Ishikawa (cell line): ENCODE results near the gene OR52D1.

Experiments used
- CEBPB ChIP-seq: IDR thresholded peaks from 2 replicates; pipeline ENCODE4 v1.6.1; 2012
- CREB1 ChIP-seq: IDR thresholded peaks from 2 replicates; pipeline ENCODE4 v1.6.1; 2012; ENCODE audit warnings: low read depth
- EGR1 ChIP-seq: IDR thresholded peaks from 2 replicates; pipeline ENCODE4 v1.6.1; 2012
- EP300 ChIP-seq: IDR thresholded peaks from 2 replicates; pipeline ENCODE4 v1.6.1; 2012; ENCODE audit warnings: borderline replicate concordance
- FOXM1 ChIP-seq: IDR thresholded peaks from 2 replicates; pipeline ENCODE4 v1.6.1; 2012; ENCODE audit warnings: low read depth, borderline replicate concordance
- NFIC ChIP-seq: IDR thresholded peaks from 2 replicates; pipeline ENCODE4 v1.6.1; 2012
- RAD21 ChIP-seq: IDR thresholded peaks from 2 replicates; pipeline ENCODE4 v1.6.1; 2012; ENCODE audit warnings: low read depth
- TAF1 ChIP-seq: IDR thresholded peaks from 2 replicates; pipeline ENCODE4 v1.6.1; 2012; ENCODE audit warnings: low read depth, mild to moderate bottlenecking
- TCF12 ChIP-seq: IDR thresholded peaks from 2 replicates; pipeline ENCODE4 v1.6.1; 2012; ENCODE audit warnings: low read depth
- TEAD4 ChIP-seq: IDR thresholded peaks from 2 replicates; pipeline ENCODE4 v1.6.1; 2012
- USF1 ChIP-seq: IDR thresholded peaks from 2 replicates; pipeline ENCODE4 v1.6.1; 2012
- YY1 ChIP-seq: IDR thresholded peaks from 2 replicates; pipeline ENCODE4 v1.6.1; 2012; ENCODE audit warnings: low read depth
- ZBTB7A ChIP-seq: IDR thresholded peaks from 2 replicates; pipeline ENCODE4 v1.6.1; 2012; ENCODE audit warnings: low read depth
- TF ChIP-seq, protein P1 (sequence below): IDR thresholded peaks from 2 replicates; pipeline ENCODE4 v1.6.1; 2012; ENCODE audit warnings: low read depth, mild to moderate bottlenecking
- TF ChIP-seq, protein P2 (sequence below): IDR thresholded peaks from 2 replicates; pipeline ENCODE4 v1.6.1; 2012

The OR52D1 gene

GRCh38 chr11:5488385-5488784 is at the start of gene OR52D1:
TSS of gene OR52D1 (plus strand) at chr11:5488685. CDS start at chr11:5488707, 22 bp downstream.
- TF ChIP-seq CEBPB = no peak

DNA sequence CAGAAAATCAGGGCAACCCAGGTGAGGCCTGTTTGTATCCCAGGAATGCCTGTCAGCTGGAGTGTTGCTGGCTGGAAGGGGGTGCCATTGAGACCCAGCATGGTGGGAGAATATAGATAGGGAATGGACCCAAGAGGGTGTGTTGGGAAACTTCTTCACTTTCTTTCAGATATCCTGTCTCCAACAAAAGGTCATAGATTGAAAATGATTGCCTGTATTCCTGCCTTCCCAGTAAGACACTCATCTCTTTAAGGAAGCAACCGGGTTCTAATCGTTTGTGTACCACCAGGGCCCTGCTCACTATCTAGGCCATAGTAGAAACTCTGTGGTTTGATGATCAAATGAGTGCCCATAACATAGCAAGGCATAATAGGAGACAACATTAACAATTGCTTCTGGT is 47.1 kb upstream of the OR52D1 start, which contains the start of gene OR51I1:
Gene OR51I1 (minus strand): TSS at position 101 of the 400 bp plus-strand sequence. CDS start 0 bp downstream, at position 101.
- TF ChIP-seq EP300 (no peak), NFIC (no peak), TAF1 (no peak), ZBTB7A (no peak), RAD21 (no peak), TCF12 (no peak), FOXM1 (no peak), CEBPB (no peak), TEAD4 (no peak), CREB1 (no peak), USF1 (no peak)
- TF ChIP-seq, protein P1, sequence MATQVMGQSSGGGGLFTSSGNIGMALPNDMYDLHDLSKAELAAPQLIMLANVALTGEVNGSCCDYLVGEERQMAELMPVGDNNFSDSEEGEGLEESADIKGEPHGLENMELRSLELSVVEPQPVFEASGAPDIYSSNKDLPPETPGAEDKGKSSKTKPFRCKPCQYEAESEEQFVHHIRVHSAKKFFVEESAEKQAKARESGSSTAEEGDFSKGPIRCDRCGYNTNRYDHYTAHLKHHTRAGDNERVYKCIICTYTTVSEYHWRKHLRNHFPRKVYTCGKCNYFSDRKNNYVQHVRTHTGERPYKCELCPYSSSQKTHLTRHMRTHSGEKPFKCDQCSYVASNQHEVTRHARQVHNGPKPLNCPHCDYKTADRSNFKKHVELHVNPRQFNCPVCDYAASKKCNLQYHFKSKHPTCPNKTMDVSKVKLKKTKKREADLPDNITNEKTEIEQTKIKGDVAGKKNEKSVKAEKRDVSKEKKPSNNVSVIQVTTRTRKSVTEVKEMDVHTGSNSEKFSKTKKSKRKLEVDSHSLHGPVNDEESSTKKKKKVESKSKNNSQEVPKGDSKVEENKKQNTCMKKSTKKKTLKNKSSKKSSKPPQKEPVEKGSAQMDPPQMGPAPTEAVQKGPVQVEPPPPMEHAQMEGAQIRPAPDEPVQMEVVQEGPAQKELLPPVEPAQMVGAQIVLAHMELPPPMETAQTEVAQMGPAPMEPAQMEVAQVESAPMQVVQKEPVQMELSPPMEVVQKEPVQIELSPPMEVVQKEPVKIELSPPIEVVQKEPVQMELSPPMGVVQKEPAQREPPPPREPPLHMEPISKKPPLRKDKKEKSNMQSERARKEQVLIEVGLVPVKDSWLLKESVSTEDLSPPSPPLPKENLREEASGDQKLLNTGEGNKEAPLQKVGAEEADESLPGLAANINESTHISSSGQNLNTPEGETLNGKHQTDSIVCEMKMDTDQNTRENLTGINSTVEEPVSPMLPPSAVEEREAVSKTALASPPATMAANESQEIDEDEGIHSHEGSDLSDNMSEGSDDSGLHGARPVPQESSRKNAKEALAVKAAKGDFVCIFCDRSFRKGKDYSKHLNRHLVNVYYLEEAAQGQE = no peak
- TF ChIP-seq, protein P2, sequence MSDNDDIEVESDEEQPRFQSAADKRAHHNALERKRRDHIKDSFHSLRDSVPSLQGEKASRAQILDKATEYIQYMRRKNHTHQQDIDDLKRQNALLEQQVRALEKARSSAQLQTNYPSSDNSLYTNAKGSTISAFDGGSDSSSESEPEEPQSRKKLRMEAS = no peak

- TF ChIP-seq TEAD4 (no peak), YY1 (no peak), EP300 (no peak), ZBTB7A (no peak), FOXM1 (no peak), USF1 (no peak), EGR1 (no peak), TAF1 (no peak), RAD21 (no peak), TCF12 (no peak), CREB1 (no peak), NFIC (no peak), CEBPB (no peak)
- TF ChIP-seq, protein P1 = no peak
- TF ChIP-seq, protein P2 = no peak
These were observed 44.6 kb upstream of the OR52D1 start for GRCh38 chr11:5443835-5444393.

GRCh38 chr11:5449023-5449422 is 39.5 kb upstream of the OR52D1 start, which contains the start of gene OR51I2:
TSS of gene OR51I2 (plus strand) at chr11:5449323. CDS start at chr11:5453489, 4,166 bp downstream.
- TF ChIP-seq EGR1 (no peak), YY1 (no peak), NFIC (no peak), USF1 (no peak)
- TF ChIP-seq, protein P1 = no peak

GRCh38 chr11:5449432-5449831 is 39.1 kb upstream of the OR52D1 start:
- TF ChIP-seq TCF12 (no peak), ZBTB7A (no peak), EP300 (no peak), NFIC (no peak), TEAD4 (no peak), CEBPB (no peak), RAD21 (no peak), TAF1 (no peak), CREB1 (no peak), EGR1 (no peak), YY1 (no peak), FOXM1 (no peak), USF1 (no peak)
- TF ChIP-seq, protein P1 = no peak
- TF ChIP-seq, protein P2 = no peak
